K562 (cell line): ENCODE results near the gene LIX1. TPM values are rescaled to one million over a fixed set of nuclear protein-coding genes. Genes with fewer than 3 reads are reported as not detected.

Source experiments
- ARID2 ChIP-seq: fragments of 450-650 bp; IDR thresholded peaks from 2 replicates; pipeline ENCODE4 v1.6.1; 2017; ENCODE audit warnings: antibody characterized with exemption, mild to moderate bottlenecking
- ATF1 ChIP-seq, 2 experiments: fragments of 450-650 bp in 1 of 2; IDR thresholded peaks; 2 replicates each; pipeline ENCODE4 v1.6.1; 2016; ENCODE audit warnings: missing compliant biosample characterization in 1 of 2, missing genetic modification characterization in 1 of 2
- BRD9 ChIP-seq: fragments of 450-650 bp; IDR thresholded peaks from 2 replicates; pipeline ENCODE4 v1.6.1; 2018; ENCODE audit warnings: low read depth; ENCODE audit not compliant: partially characterized antibody
- ESRRA ChIP-seq: fragments of 450-650 bp; IDR thresholded peaks from 2 replicates; pipeline ENCODE4 v1.6.1; 2014; ENCODE audit warnings: low read depth, mild to moderate bottlenecking, moderate library complexity, borderline replicate concordance
- ESRRB ChIP-seq: fragments of 250-450 bp; sonication (Bioruptor Pico); IDR thresholded peaks from 2 replicates; pipeline ENCODE4 v1.5.0; 2020; ENCODE audit warnings: mild to moderate bottlenecking, moderate library complexity, borderline replicate concordance
- ETV5 ChIP-seq: sonication (generic); formaldehyde crosslinking; IDR thresholded peaks from 2 replicates; pipeline ENCODE4 v1.4.0; 2020; ENCODE audit warnings: low read depth, mild to moderate bottlenecking, missing genetic modification reagents
- FOSL1 ChIP-seq: fragments of 200-800 bp; sonication (Bioruptor generic); conservative IDR thresholded peaks from 2 replicates; pipeline ENCODE4 v1.6.1; 2016; ENCODE audit warnings: missing genetic modification characterization, missing compliant biosample characterization
- FOXJ3 ChIP-seq: sonication (generic); formaldehyde crosslinking; IDR thresholded peaks from 2 replicates; pipeline ENCODE4 v1.4.0; 2020; ENCODE audit warnings: mild to moderate bottlenecking, missing genetic modification reagents
- FOXM1 ChIP-seq, 2 experiments: fragments of 450-650 bp in 1 of 2; sonication (generic) in 1 of 2; formaldehyde crosslinking in 1 of 2; IDR thresholded peaks; 2 replicates each; pipeline versions ENCODE4 v1.6.1 to v1.9.0; 2017 to 2022; ENCODE audit warnings: low read depth in 2 of 2, mild to moderate bottlenecking in 2 of 2, missing genetic modification reagents in 1 of 2, moderate library complexity in 1 of 2
- GATAD2A ChIP-seq: fragments of 450-650 bp; IDR thresholded peaks from 2 replicates; pipeline ENCODE4 v1.6.1; 2017
- JUND ChIP-seq, 2 experiments: IDR thresholded peaks; 2 replicates in 1 of 2; 3 replicates in 1 of 2; pipeline ENCODE4 v1.6.1; 2011; ENCODE audit warnings: borderline replicate concordance in 2 of 2, low read depth in 2 of 2, low read length in 2 of 2, improper control_type of control experiment in 1 of 2, missing biosample characterization in 1 of 2, missing genetic modification characterization in 1 of 2, missing genetic modification reagents in 1 of 2
- MAX ChIP-seq: sonication (generic); formaldehyde crosslinking; IDR thresholded peaks from 2 replicates; pipeline ENCODE4 v1.9.0; 2022; ENCODE audit warnings: mild to moderate bottlenecking, missing genetic modification reagents
- NCOR1 ChIP-seq: fragments of 450-650 bp; IDR thresholded peaks from 2 replicates; pipeline ENCODE4 v1.6.1; 2016; ENCODE audit warnings: mild to moderate bottlenecking, moderate library complexity
- NFE2 ChIP-seq: IDR thresholded peaks from 2 replicates; pipeline ENCODE4 v1.6.1; 2014; ENCODE audit warnings: antibody characterized with exemption, low read depth
- NFE2L1 ChIP-seq: fragments of 450-650 bp; IDR thresholded peaks from 2 replicates; pipeline ENCODE4 v1.6.1; 2016; ENCODE audit warnings: missing genetic modification characterization, low read depth, mild to moderate bottlenecking, missing compliant biosample characterization, moderate library complexity, borderline replicate concordance
- POLR2A ChIP-seq: fragments of 450-650 bp; conservative IDR thresholded peaks from 2 replicates; pipeline ENCODE4 v1.6.1; 2016
- RFX1 ChIP-seq: fragments of 450-650 bp; IDR thresholded peaks from 2 replicates; pipeline ENCODE4 v1.6.1; 2016; ENCODE audit warnings: mild to moderate bottlenecking, moderate library complexity
- RFX5 ChIP-seq: IDR thresholded peaks from 2 replicates; pipeline ENCODE4 v1.6.1; 2011; ENCODE audit warnings: low read depth, mild to moderate bottlenecking, improper control_type of control experiment, low read length
- RFX7 ChIP-seq: fragments of 250-450 bp; sonication (Bioruptor Pico); IDR thresholded peaks from 2 replicates; pipeline ENCODE4 v1.5.1; 2021; ENCODE audit warnings: mild to moderate bottlenecking
- STAT5A ChIP-seq: IDR thresholded peaks from 2 replicates; pipeline ENCODE4 v1.6.1; 2012; ENCODE audit warnings: low read length, inconsistent platforms, borderline replicate concordance
- SUPT5H ChIP-seq: fragments of 450-650 bp; IDR thresholded peaks from 2 replicates; pipeline ENCODE4 v1.6.1; 2016
- TEAD1 ChIP-seq, 2 experiments: fragments of 450-650 bp in 1 of 2; sonication (generic) in 1 of 2; formaldehyde crosslinking; IDR thresholded peaks; 2 replicates each; pipeline versions ENCODE4 v1.4.0 to v1.8.0; 2020 to 2022; ENCODE audit warnings: mild to moderate bottlenecking in 2 of 2, missing genetic modification reagents in 1 of 2
- TOE1 ChIP-seq, 2 experiments: fragments of 450-650 bp in 1 of 2; sonication (generic) in 1 of 2; formaldehyde crosslinking in 1 of 2; IDR thresholded peaks; 2 replicates each; pipeline versions ENCODE4 v1.7.1 to v1.8.0; 2016 to 2022; ENCODE audit warnings: borderline replicate concordance in 2 of 2, mild to moderate bottlenecking in 2 of 2, antibody characterized with exemption in 1 of 2, inconsistent platforms in 1 of 2, low read depth in 1 of 2, missing genetic modification reagents in 1 of 2, moderate library complexity in 1 of 2
- ZBED1 ChIP-seq: IDR thresholded peaks from 2 replicates; pipeline ENCODE4 v1.6.1; 2014
- ZNF124 ChIP-seq: sonication (generic); formaldehyde crosslinking; IDR thresholded peaks from 2 replicates; pipeline ENCODE4 v1.8.1; 2022; ENCODE audit warnings: missing genetic modification reagents
- ZNF232 ChIP-seq: sonication (generic); formaldehyde crosslinking; IDR thresholded peaks from 2 replicates; pipeline ENCODE4 v1.8.0; 2022; ENCODE audit warnings: mild to moderate bottlenecking, missing genetic modification reagents
- ZNF507 ChIP-seq: conservative IDR thresholded peaks from 2 replicates; pipeline ENCODE4 v1.6.1; 2017; ENCODE audit warnings: missing genetic modification characterization, missing compliant biosample characterization
- ZNF586 ChIP-seq: fragments of 450-650 bp; formaldehyde crosslinking; conservative IDR thresholded peaks from 2 replicates; pipeline ENCODE4 v1.4.0; 2020; ENCODE audit warnings: mild to moderate bottlenecking, moderate library complexity
- polyA plus RNA-seq, 8 experiments: library from polyadenylated mRNA; depleted of rRNA in 4 of 8; stranded (reverse) in 5 of 8; unstranded in 3 of 8; fragments of >200 nt; fragmentation: Nextera tagmentation in 2 of 8; fragmentation: Illumina TruSeq in 1 of 8; extraction: Ambion mirVana in 2 of 8; extraction: Trizol in 1 of 8; gene quantifications; 2 replicates each; pipeline versions ENCODE4 v1.2.1 to v1.2.3, GENCODE V29; 2011 to 2014; ENCODE audit warnings: inconsistent platforms in 1 of 8, missing spikeins in 1 of 8
- total RNA-seq, 7 experiments: library from RNA; depleted of rRNA in 6 of 7; stranded (reverse); fragments of >200 nt in 6 of 7; fragmentation: Illumina TruSeq in 2 of 7; extraction: Trizol in 2 of 7; gene quantifications; 2 replicates each; pipeline versions ENCODE4 v1.2.1 to v1.2.3, GENCODE V29; 2011 to 2021; ENCODE audit warnings: low replicate concordance in 1 of 7
- TF ChIP-seq, protein P1 (sequence below): fragments of 450-650 bp; formaldehyde crosslinking; IDR thresholded peaks from 2 replicates; pipeline ENCODE4 v1.4.0; 2020; ENCODE audit warnings: mild to moderate bottlenecking, mixed read lengths

Gene LIX1
- total and polyA plus RNA-seq, 9 of the 15 experiments (the other 6 are each of a cell fraction or from before 2014, with no cell fraction given), result 0.01 to 0.18 TPM; not detected in 7

- no peak for TF ChIP-seq ATF1 (CRISPR knock-in tag; IDR thresholded peaks at IDR 0.05)
- TF ChIP-seq ATF1 (tag; IDR thresholded peaks at IDR 0.05), result peak; percentile 41; the same call in 1 of the 2 replicates
- TF ChIP-seq STAT5A, result no peak
- peak; percentile 93 for TF ChIP-seq NFE2
- TF ChIP-seq ARID2, result no peak
- no peak for TF ChIP-seq FOXM1 (IDR thresholded peaks at IDR 0.05; ENCODE audit: low read depth)
- TF ChIP-seq FOXM1 (CRISPR knock-in tag; IDR thresholded peaks at IDR 0.05; ENCODE audit: low read depth), result no peak
- TF ChIP-seq NFE2L1 (tag), result no peak
- no peak for TF ChIP-seq ESRRB (CRISPR knock-in tag)
- TF ChIP-seq BRD9, result no peak
- TF ChIP-seq ETV5 (CRISPR knock-in tag), result no peak; the same call in 1 of the 2 replicates
- TF ChIP-seq TEAD1 (CRISPR knock-in tag; IDR thresholded peaks at IDR 0.05), result no peak
- TF ChIP-seq, protein P1, sequence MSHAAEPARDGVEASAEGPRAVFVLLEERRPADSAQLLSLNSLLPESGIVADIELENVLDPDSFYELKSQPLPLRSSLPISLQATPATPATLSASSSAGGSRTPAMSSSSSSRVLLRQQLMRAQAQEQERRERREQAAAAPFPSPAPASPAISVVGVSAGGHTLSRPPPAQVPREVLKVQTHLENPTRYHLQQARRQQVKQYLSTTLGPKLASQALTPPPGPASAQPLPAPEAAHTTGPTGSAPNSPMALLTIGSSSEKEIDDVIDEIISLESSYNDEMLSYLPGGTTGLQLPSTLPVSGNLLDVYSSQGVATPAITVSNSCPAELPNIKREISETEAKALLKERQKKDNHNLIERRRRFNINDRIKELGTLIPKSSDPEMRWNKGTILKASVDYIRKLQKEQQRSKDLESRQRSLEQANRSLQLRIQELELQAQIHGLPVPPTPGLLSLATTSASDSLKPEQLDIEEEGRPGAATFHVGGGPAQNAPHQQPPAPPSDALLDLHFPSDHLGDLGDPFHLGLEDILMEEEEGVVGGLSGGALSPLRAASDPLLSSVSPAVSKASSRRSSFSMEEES (CRISPR knock-in tag), result no peak
- TF ChIP-seq ESRRA, result peak; percentile 34; the same call in 1 of the 2 replicates
- no peak for TF ChIP-seq ZNF507 (tag)
- TF ChIP-seq ZNF124, result no peak
- TF ChIP-seq TOE1 (IDR thresholded peaks at IDR 0.05; ENCODE audit: borderline replicate concordance), result no peak
- TF ChIP-seq TOE1 (CRISPR knock-in tag; IDR thresholded peaks at IDR 0.05; ENCODE audit: borderline replicate concordance, low read depth), result no peak
- no peak for TF ChIP-seq GATAD2A
- 0 out of 2 replicates have a peak, but pooled peaks have one; percentile 19 for TF ChIP-seq ZBED1
- TF ChIP-seq JUND (IDR thresholded peaks at IDR 0.05; ENCODE audit: borderline replicate concordance, low read depth, low read length), result peak; percentile 33; the same call in 1 of the 2 replicates
- peak; percentile 33; the same call in 2 of the 3 replicates for TF ChIP-seq JUND (tag; IDR thresholded peaks at IDR 0.05; ENCODE audit: borderline replicate concordance, low read depth, low read length)
- no peak for TF ChIP-seq RFX7 (CRISPR knock-in tag)
- TF ChIP-seq FOSL1, result peak; percentile 67
- no peak for TF ChIP-seq RFX1
- no peak for TF ChIP-seq FOXJ3 (CRISPR knock-in tag)
- no peak for TF ChIP-seq NCOR1
- TF ChIP-seq POLR2A, result peak; percentile 63
- TF ChIP-seq MAX (CRISPR knock-in tag), result no peak
- TF ChIP-seq ZNF232 (CRISPR knock-in tag), result no peak
- TF ChIP-seq RFX5, result no peak
- no peak for TF ChIP-seq ZNF586 (CRISPR knock-in tag)
- 0 out of 2 replicates have a peak, but pooled peaks have one; percentile 34 for TF ChIP-seq SUPT5H
Measured at GRCh38 chr5:97089149-97089801, 53.1 kb downstream of the LIX1 start (continued).
